Suprapubic skin (tissue), 3 donors: ENCODE measurements around the gene CASKIN2.

Experiments
- CTCF ChIP-seq, 2 donors: fragments of 200-600 bp in 1 of 2; fragments of 450-650 bp in 1 of 2; sonication (generic) in 1 of 2; IDR thresholded peaks; one replicate each; pipeline ENCODE4 v1.5.1; 2016 to 2019; ENCODE audit warnings: antibody characterized with exemption in 2 of 2, mild to moderate bottlenecking in 1 of 2, moderate library complexity in 1 of 2
- POLR2A ChIP-seq, 2 donors: fragments of 450-650 bp; IDR thresholded peaks; one replicate each; pipeline ENCODE4 v1.6.1; 2017; ENCODE audit warnings: antibody characterized with exemption in 2 of 2, mild to moderate bottlenecking in 2 of 2, moderate library complexity in 2 of 2

- TF ChIP-seq POLR2A (IDR thresholded peaks at IDR 0.05) (no peak), CTCF (IDR thresholded peaks at IDR 0.05) (no peak)
These were observed 47.0 kb downstream of the CASKIN2 start for GRCh38 chr17:75468291-75468754.
